ENCODE results near the gene SV2B.

DNA sequence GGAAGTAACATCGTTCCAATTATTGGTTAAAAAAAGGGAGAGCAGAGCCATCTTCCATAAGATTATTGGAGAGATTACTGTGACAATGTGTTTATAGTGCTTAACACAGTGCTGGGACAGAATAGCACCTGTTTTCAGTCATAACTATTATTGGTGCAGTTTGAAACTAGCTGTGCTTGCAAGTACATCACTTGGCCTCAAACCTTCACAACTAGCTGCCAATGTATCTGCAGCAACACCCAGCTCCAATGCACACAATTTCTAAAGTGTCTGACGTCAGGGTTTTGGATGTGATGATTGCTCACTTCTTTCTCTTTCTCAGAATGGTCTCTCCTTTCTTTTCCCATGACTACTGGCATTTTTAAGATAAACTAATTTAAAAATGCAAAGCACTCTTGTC, 246.2 kb downstream of the SV2B start:
- TF ChIP-seq, protein P1, sequence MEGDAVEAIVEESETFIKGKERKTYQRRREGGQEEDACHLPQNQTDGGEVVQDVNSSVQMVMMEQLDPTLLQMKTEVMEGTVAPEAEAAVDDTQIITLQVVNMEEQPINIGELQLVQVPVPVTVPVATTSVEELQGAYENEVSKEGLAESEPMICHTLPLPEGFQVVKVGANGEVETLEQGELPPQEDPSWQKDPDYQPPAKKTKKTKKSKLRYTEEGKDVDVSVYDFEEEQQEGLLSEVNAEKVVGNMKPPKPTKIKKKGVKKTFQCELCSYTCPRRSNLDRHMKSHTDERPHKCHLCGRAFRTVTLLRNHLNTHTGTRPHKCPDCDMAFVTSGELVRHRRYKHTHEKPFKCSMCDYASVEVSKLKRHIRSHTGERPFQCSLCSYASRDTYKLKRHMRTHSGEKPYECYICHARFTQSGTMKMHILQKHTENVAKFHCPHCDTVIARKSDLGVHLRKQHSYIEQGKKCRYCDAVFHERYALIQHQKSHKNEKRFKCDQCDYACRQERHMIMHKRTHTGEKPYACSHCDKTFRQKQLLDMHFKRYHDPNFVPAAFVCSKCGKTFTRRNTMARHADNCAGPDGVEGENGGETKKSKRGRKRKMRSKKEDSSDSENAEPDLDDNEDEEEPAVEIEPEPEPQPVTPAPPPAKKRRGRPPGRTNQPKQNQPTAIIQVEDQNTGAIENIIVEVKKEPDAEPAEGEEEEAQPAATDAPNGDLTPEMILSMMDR (IDR thresholded peaks at IDR 0.05), result no peak
- no peak for TF ChIP-seq ZFX (IDR thresholded peaks at IDR 0.05; ENCODE audit: borderline replicate concordance)

All from 22Rv1 (cell line).